ENCODE measurements around the gene MMGT1. TPM values are rescaled to one million over a fixed set of nuclear protein-coding genes. Genes with fewer than 3 reads are reported as not detected.

Gene MMGT1
- total RNA-seq, result 21.3 and 23.7 TPM in 2 replicates

GRCh38 chrX:135973548-135974278 lies at the start of gene MMGT1:
MMGT1 (minus strand) TSS chrX:135973988; CDS start chrX:135973675, 313 bp downstream.

GRCh38 chrX:135985157-135985972 lies 11.6 kb upstream of the MMGT1 start, which contains the start of gene SLC9A6:
SLC9A6 (plus strand) TSS chrX:135985435; CDS start chrX:135985659, 224 bp downstream.

Other genes starting within 250 kb of the MMGT1 start
- gene CT45A3, start 205.8 kb downstream of the MMGT1 start, total RNA-seq, result not detected in 2 replicates
- not detected in 2 replicates for gene CT45A5, start 188.5 kb downstream of the MMGT1 start, total RNA-seq
- gene CT45A6, start 171.2 kb downstream of the MMGT1 start, total RNA-seq, result not detected in 2 replicates
- gene CT45A2, start 154.0 kb downstream of the MMGT1 start, total RNA-seq, result not detected in 2 replicates
- gene CT45A7, start 136.7 kb downstream of the MMGT1 start, total RNA-seq, result not detected in 2 replicates
- gene CT45A8, start 119.5 kb downstream of the MMGT1 start, total RNA-seq, result not detected in 2 replicates
- gene CT45A9, start 102.2 kb downstream of the MMGT1 start, total RNA-seq, result not detected in 2 replicates
- gene CT45A10, start 80.5 kb downstream of the MMGT1 start, total RNA-seq, result not detected in 2 replicates
- gene SAGE1, start 80.3 kb downstream of the MMGT1 start, total RNA-seq, result not detected in 2 replicates
- gene SLC9A6, start 11.4 kb upstream of the MMGT1 start, total RNA-seq, result 21.9 and 24.3 TPM in 2 replicates
- 135 and 174 TPM in 2 replicates for gene FHL1, start 173.5 kb upstream of the MMGT1 start, total RNA-seq